ENCODE results near the gene SCFD2. TPM values are rescaled to one million over a fixed set of nuclear protein-coding genes. Genes with fewer than 3 reads are reported as not detected.

Gene SCFD2
- total RNA-seq, 1 donor from 2014 or later = 10.7 TPM

DNA sequence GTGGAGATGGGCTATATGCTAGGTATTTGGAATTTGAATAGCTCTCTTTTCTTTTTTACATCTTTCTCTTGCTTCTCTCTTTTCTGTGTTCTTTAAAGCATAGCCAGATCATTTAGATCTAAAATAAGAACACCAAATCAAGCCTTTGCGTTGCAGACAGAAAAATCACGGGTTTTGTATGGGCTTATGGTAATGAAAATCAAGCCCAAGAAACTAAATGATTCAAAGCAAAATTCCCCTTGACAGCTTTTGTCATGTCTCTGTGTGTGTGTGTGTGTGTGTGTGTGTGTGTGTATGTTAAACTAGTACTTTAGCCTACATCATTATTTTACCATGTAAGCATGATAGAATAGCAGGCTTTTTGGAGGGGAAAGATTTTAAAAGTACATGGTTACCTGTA lies 505.5 kb downstream of the SCFD2 start:
- Mint-ChIP-seq H3K27ac (ENCODE audit: unreplicated experiment) (no peak overlapping the region), H3K4me3 (ENCODE audit: unreplicated experiment) (no peak overlapping the region), H3K27me3 (ENCODE audit: low read depth) (no peaks in the 10 kb centered on the region), H3K9me3 (ENCODE audit: low read depth) (peaks cover 10% of the 10 kb centered on the region), H3K4me1 (ENCODE audit: low read depth) (peaks cover 34% of the 10 kb centered on the region), H3K36me3 (ENCODE audit: low read depth) (peaks cover 3% of the 10 kb centered on the region)
- TF ChIP-seq, protein P1, sequence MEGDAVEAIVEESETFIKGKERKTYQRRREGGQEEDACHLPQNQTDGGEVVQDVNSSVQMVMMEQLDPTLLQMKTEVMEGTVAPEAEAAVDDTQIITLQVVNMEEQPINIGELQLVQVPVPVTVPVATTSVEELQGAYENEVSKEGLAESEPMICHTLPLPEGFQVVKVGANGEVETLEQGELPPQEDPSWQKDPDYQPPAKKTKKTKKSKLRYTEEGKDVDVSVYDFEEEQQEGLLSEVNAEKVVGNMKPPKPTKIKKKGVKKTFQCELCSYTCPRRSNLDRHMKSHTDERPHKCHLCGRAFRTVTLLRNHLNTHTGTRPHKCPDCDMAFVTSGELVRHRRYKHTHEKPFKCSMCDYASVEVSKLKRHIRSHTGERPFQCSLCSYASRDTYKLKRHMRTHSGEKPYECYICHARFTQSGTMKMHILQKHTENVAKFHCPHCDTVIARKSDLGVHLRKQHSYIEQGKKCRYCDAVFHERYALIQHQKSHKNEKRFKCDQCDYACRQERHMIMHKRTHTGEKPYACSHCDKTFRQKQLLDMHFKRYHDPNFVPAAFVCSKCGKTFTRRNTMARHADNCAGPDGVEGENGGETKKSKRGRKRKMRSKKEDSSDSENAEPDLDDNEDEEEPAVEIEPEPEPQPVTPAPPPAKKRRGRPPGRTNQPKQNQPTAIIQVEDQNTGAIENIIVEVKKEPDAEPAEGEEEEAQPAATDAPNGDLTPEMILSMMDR (IDR thresholded peaks at IDR 0.05) = no peak
- DNase-seq (ENCODE audit: low spot score) = no peak

DNA sequence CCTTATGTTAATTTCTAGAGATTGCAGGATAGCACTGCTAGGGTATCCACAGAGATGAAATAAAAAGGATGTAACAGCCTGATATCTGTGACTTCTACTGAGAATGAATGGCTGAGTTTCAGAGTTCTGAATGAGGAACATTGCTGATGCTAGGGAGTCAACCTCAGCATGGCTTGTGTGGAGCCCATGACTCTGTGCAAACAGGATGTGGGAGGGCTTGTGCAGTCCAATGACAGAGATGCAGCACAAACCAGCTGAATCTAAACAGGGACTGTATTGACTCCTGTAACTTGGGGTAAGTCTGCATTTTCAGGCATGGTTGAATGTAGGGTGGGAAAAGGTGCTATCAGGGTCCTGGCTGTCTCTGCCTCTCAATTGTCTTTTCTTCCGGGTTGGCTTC lies 509.1 kb downstream of the SCFD2 start:
- Mint-ChIP-seq H3K4me1 (ENCODE audit: low read depth) (peaks cover 34% of the 10 kb centered on the region), H3K27me3 (ENCODE audit: low read depth) (no peaks in the 10 kb centered on the region), H3K4me3 (ENCODE audit: unreplicated experiment) (no peak overlapping the region), H3K9me3 (ENCODE audit: low read depth) (peaks cover 10% of the 10 kb centered on the region), H3K27ac (ENCODE audit: unreplicated experiment) (no peak overlapping the region), H3K36me3 (ENCODE audit: low read depth) (peaks cover 3% of the 10 kb centered on the region)
- TF ChIP-seq, protein P1 (IDR thresholded peaks at IDR 0.05) = no peak
- DNase-seq (ENCODE audit: low spot score) = no peak

DNA sequence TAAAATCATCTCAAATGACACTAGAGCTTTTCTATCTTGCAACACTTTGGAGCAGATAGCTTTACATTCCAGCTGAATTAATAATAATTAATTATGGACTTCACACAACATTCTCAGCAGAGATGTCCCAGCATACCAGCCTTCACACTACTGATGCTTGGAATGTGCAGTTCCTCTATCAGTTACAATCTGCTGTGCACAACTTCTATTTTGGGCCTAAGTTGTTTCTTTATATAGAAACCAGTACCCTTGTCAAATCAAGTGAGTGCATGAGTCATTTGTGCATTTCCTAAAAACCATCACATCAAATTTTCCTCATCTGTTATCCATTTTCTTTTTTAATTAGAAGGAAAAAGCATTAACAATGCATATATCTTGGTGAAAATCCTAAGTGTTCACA lies 512.5 kb downstream of the SCFD2 start:
- no peaks in the 10 kb centered on the region for H3K36me3 Mint-ChIP-seq (ENCODE audit: low read depth)
- H3K4me1 Mint-ChIP-seq (ENCODE audit: low read depth) = peaks cover 30% of the 10 kb centered on the region
- peaks cover 6% of the 10 kb centered on the region for H3K9me3 Mint-ChIP-seq (ENCODE audit: low read depth)
- peak overlapping the region; percentile 78 for H3K27ac Mint-ChIP-seq (ENCODE audit: unreplicated experiment)
- no peak overlapping the region for H3K4me3 Mint-ChIP-seq (ENCODE audit: unreplicated experiment)
- TF ChIP-seq, protein P1 (IDR thresholded peaks at IDR 0.05) = no peak
- H3K27me3 Mint-ChIP-seq (ENCODE audit: low read depth) = no peaks in the 10 kb centered on the region
- no peak for DNase-seq (ENCODE audit: low spot score)

DNA sequence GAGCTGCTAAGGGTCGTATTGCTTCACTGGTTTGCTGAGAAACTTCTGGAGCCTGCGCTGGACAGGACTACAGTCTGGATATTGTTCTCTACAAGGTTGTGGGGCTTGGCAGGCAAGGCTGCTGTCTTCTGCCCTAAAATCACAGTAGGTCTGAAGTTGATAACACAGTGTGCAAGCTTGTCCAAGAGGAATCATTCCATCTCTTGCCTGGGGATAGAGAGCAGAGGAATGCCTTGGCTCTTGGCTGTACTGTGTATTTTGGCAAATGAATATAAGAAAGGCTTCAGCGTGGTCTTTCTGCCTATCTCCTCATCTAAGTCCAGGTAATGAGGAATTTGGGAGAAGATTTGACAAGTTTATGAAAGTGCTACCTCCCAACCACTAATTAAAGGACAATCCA lies 513.1 kb downstream of the SCFD2 start:
- no peak for DNase-seq (ENCODE audit: low spot score)
- H3K4me1 Mint-ChIP-seq (ENCODE audit: low read depth) = peaks cover 30% of the 10 kb centered on the region
- no peak overlapping the region for H3K4me3 Mint-ChIP-seq (ENCODE audit: unreplicated experiment)
- H3K9me3 Mint-ChIP-seq (ENCODE audit: low read depth) = no peaks in the 10 kb centered on the region
- peak overlapping the region; percentile 78 for H3K27ac Mint-ChIP-seq (ENCODE audit: unreplicated experiment)
- H3K36me3 Mint-ChIP-seq (ENCODE audit: low read depth) = no peaks in the 10 kb centered on the region
- TF ChIP-seq, protein P1 (IDR thresholded peaks at IDR 0.05) = no peak
- no peaks in the 10 kb centered on the region for H3K27me3 Mint-ChIP-seq (ENCODE audit: low read depth)

DNA sequence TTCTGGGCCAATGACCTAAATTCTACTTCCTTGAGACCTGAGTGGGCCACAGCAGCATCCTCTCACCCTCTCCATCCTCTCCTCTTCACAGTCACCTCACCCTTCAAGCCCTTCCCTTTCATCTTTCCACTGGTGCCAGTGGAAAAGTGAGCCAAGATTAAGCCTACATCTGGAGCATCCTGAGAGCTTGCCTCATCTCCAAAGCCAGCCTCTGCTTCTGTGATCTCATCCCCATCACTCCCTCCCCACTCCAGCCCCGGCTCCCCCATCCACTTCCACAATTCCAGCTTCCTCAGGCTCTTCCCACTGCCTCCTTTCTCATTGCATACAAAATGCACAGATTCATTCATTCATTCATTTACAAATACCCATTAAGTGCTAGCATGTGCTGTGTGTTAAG lies 513.8 kb downstream of the SCFD2 start:
- Mint-ChIP-seq H3K36me3 (ENCODE audit: low read depth) (no peaks in the 10 kb centered on the region), H3K27ac (ENCODE audit: unreplicated experiment) (no peak overlapping the region), H3K4me1 (ENCODE audit: low read depth) (peaks cover 30% of the 10 kb centered on the region), H3K9me3 (ENCODE audit: low read depth) (no peaks in the 10 kb centered on the region), H3K27me3 (ENCODE audit: low read depth) (no peaks in the 10 kb centered on the region), H3K4me3 (ENCODE audit: unreplicated experiment) (no peak overlapping the region)
- no peak for DNase-seq (ENCODE audit: low spot score)
- TF ChIP-seq, protein P1 (IDR thresholded peaks at IDR 0.05) = no peak
